ENCODE data around the gene IRX4.

GRCh38 chr5:1874348-1874747, 8.4 kb downstream of the IRX4 start:
- TF ChIP-seq USF1 (IDR thresholded peaks at IDR 0.05) (no peak), EP300 (IDR thresholded peaks at IDR 0.05; ENCODE audit: borderline replicate concordance) (no peak), REST (IDR thresholded peaks at IDR 0.05; ENCODE audit: low read depth) (no peak), EGR1 (IDR thresholded peaks at IDR 0.05) (no peak), TAF1 (IDR thresholded peaks at IDR 0.05; ENCODE audit: low read depth) (no peak), RAD21 (IDR thresholded peaks at IDR 0.05; ENCODE audit: low read depth) (no peak), YY1 (IDR thresholded peaks at IDR 0.05; ENCODE audit: low read depth) (no peak), CREB1 (IDR thresholded peaks at IDR 0.05; ENCODE audit: low read depth) (no peak), MAX (IDR thresholded peaks at IDR 0.05) (no peak), CEBPB (IDR thresholded peaks at IDR 0.05) (no peak), FOXM1 (IDR thresholded peaks at IDR 0.05; ENCODE audit: borderline replicate concordance, low read depth) (no peak)
